H1 (cell line): ENCODE results near the gene PCDHA5. TPM values are rescaled to one million over a fixed set of nuclear protein-coding genes. Genes with fewer than 3 reads are reported as not detected.

Source experiments
- CTCF ChIA-PET: fragments of 300-600 bp; sonication (Branson Sonifier 250); formaldehyde crosslinking; loops from one replicate; lab custom pipeline; 2021; ENCODE audit not compliant: partially characterized antibody; lab: Charles Lee
- POLR2A ChIA-PET: fragments of 300-600 bp; sonication (Branson Sonifier 250); formaldehyde crosslinking; loops from one replicate; lab custom pipeline; 2021; ENCODE audit warnings: inconsistent platforms; ENCODE audit not compliant: partially characterized antibody; lab: Charles Lee
- DNase-seq, 2 experiments: peaks; one replicate each; pipeline versions ENCODE4 v3.0.0 to v3.0.0-alpha.2; 2010 to 2022; ENCODE audit warnings: low spot score in 2 of 2, low read depth in 1 of 2, mixed read lengths in 1 of 2
- FAIRE-seq: peaks from 2 replicates; lab custom pipeline; 2011; peaks lifted over from hg19 to GRCh38; lab: Jason Lieb, UNC
- H2AFZ ChIP-seq: 2 replicates; pipeline ENCODE4 v1.8.1; 2012; ENCODE audit warnings: low read length, inconsistent platforms
- H2AK5ac ChIP-seq: 2 replicates; pipeline ENCODE4 v1.6.1; 2013; ENCODE audit warnings: low read depth, low read length
- H2BK120ac ChIP-seq: replicated peaks from 2 replicates; pipeline ENCODE3; 2013; ENCODE audit warnings: low read depth, low read length, inconsistent platforms
- H2BK12ac ChIP-seq: 2 replicates; pipeline ENCODE4 v1.6.1; 2013; ENCODE audit warnings: low read depth, low read length
- H2BK15ac ChIP-seq: 2 replicates; pipeline ENCODE4 v1.6.1; 2013; ENCODE audit warnings: low read length
- H2BK20ac ChIP-seq: 2 replicates; pipeline ENCODE4 v1.6.1; 2013; ENCODE audit warnings: low read length
- H2BK5ac ChIP-seq: 2 replicates; pipeline ENCODE4 v1.6.1; 2013; ENCODE audit warnings: low read depth, low read length
- H3K14ac ChIP-seq: 2 replicates; pipeline ENCODE4 v1.6.1; 2013; ENCODE audit warnings: inconsistent platforms; ENCODE audit not compliant: insufficient read length
- H3K18ac ChIP-seq: 2 replicates; pipeline ENCODE4 v1.6.1; 2013; ENCODE audit warnings: low read length; ENCODE audit errors: extremely low read depth
- H3K23ac ChIP-seq: 2 replicates; pipeline ENCODE4 v1.6.1; 2013; ENCODE audit warnings: inconsistent platforms; ENCODE audit not compliant: insufficient read length
- H3K23me2 ChIP-seq: 2 replicates; pipeline ENCODE4 v1.6.1; 2013; ENCODE audit warnings: low read depth, low read length
- H3K27ac ChIP-seq: 2 replicates; pipeline ENCODE4 v1.6.1; 2011; ENCODE audit warnings: low read depth, low read length, inconsistent platforms
- H3K27me3 ChIP-seq, 4 experiments: replicated peaks in 1 of 4; 1 replicate in 1 of 4; 2 replicates in 3 of 4; pipeline versions ENCODE4 v1.6.1 to v1.8.1; 2011 to 2013; ENCODE audit warnings: low read length in 3 of 4, mild to moderate bottlenecking in 3 of 4, inconsistent platforms in 2 of 4, mixed read lengths in 2 of 4, moderate library complexity in 1 of 4; ENCODE audit not compliant: control insufficient read depth in 3 of 4, insufficient read depth in 3 of 4; ENCODE audit errors: extremely low read depth in 1 of 4
- H3K36me3 ChIP-seq, 4 experiments: 2 replicates each; pipeline versions ENCODE4 v1.6.1 to v1.8.1; 2011 to 2013; ENCODE audit warnings: mild to moderate bottlenecking in 4 of 4, low read length in 3 of 4, moderate library complexity in 2 of 4, control low read depth in 1 of 4, inconsistent platforms in 1 of 4; ENCODE audit not compliant: insufficient read depth in 4 of 4, control insufficient read depth in 2 of 4
- H3K4ac ChIP-seq: replicated peaks from 2 replicates; pipeline ENCODE3; 2013; ENCODE audit warnings: low read length, low read depth, mixed read lengths, inconsistent platforms; ENCODE audit not compliant: insufficient read length
- H3K4me1 ChIP-seq, 4 experiments: replicated peaks in 1 of 4; 1 replicate in 1 of 4; 2 replicates in 3 of 4; pipeline versions ENCODE4 v1.6.1 to v1.8.1; 2011 to 2013; ENCODE audit warnings: low read length in 3 of 4, inconsistent platforms in 2 of 4, mixed read lengths in 1 of 4; ENCODE audit not compliant: insufficient read depth in 4 of 4, control insufficient read depth in 3 of 4
- H3K4me2 ChIP-seq, 2 experiments: 2 replicates each; pipeline versions ENCODE4 v1.6.1 to v1.8.1; 2011 to 2013; ENCODE audit warnings: low read depth in 2 of 2, low read length in 2 of 2, control low read depth in 1 of 2, inconsistent platforms in 1 of 2, mild to moderate bottlenecking in 1 of 2; ENCODE audit not compliant: insufficient read depth in 1 of 2
- H3K4me3 ChIP-seq, 4 experiments: fragments of 200-600, 300-600 bp in 1 of 4; sonication (generic), shearing (Covaris generic), sonication (Bioruptor Twin) in 1 of 4; 2 replicates each; pipeline versions ENCODE4 v1.5.1 to v1.8.1; 2011 to 2016; ENCODE audit warnings: low read length in 4 of 4, low read depth in 3 of 4, control low read depth in 2 of 4, inconsistent platforms in 2 of 4, mild to moderate bottlenecking in 2 of 4, mixed read lengths in 1 of 4, moderate library complexity in 1 of 4; ENCODE audit not compliant: insufficient read depth in 2 of 4; ENCODE audit errors: extremely low read depth in 1 of 4
- H3K56ac ChIP-seq: replicated peaks from 2 replicates; pipeline ENCODE3; 2013; ENCODE audit warnings: low read depth, mild to moderate bottlenecking, mixed read lengths, low read length, inconsistent platforms; ENCODE audit not compliant: insufficient read length
- H3K79me1 ChIP-seq: 2 replicates; pipeline ENCODE4 v1.6.1; 2013; ENCODE audit warnings: low read depth, low read length, control low read depth
- H3K79me2 ChIP-seq, 2 experiments: 2 replicates each; pipeline versions ENCODE4 v1.6.1 to v1.8.1; 2012 to 2013; ENCODE audit warnings: low read length in 2 of 2, mild to moderate bottlenecking in 2 of 2, inconsistent platforms in 1 of 2; ENCODE audit not compliant: insufficient read depth in 2 of 2, control insufficient read depth in 1 of 2
- H3K9ac ChIP-seq, 4 experiments: replicated peaks in 1 of 4; 1 replicate in 1 of 4; 2 replicates in 3 of 4; pipeline versions ENCODE4 v1.6.1 to v1.8.1; 2011 to 2013; ENCODE audit warnings: low read depth in 3 of 4, low read length in 3 of 4, control low read depth in 2 of 4, mild to moderate bottlenecking in 2 of 4, moderate library complexity in 2 of 4, inconsistent platforms in 1 of 4; ENCODE audit errors: extremely low read depth in 1 of 4
- H3K9me3 ChIP-seq, 2 experiments: 2 replicates each; pipeline versions ENCODE4 v1.6.1 to v1.8.1; 2012 to 2013; ENCODE audit warnings: mild to moderate bottlenecking in 2 of 2, moderate library complexity in 2 of 2, control low read depth in 1 of 2, inconsistent platforms in 1 of 2, low read depth in 1 of 2, low read length in 1 of 2, mixed read lengths in 1 of 2; ENCODE audit not compliant: insufficient read depth in 2 of 2
- H4K20me1 ChIP-seq, 2 experiments: replicated peaks in 1 of 2; 2 replicates each; pipeline versions ENCODE3 to v1.8.1; 2011 to 2013; ENCODE audit warnings: inconsistent platforms in 2 of 2, low read length in 2 of 2, mild to moderate bottlenecking in 1 of 2; ENCODE audit not compliant: insufficient read depth in 2 of 2, control insufficient read depth in 1 of 2
- H4K5ac ChIP-seq: 2 replicates; pipeline ENCODE4 v1.6.1; 2013; ENCODE audit warnings: low read length, low read depth, mixed read lengths, inconsistent platforms; ENCODE audit not compliant: insufficient read length
- H4K8ac ChIP-seq: 2 replicates; pipeline ENCODE4 v1.8.0; 2013; ENCODE audit warnings: mild to moderate bottlenecking, moderate library complexity, low read length, inconsistent platforms; ENCODE audit not compliant: insufficient read depth; ENCODE audit errors: extremely low read depth
- H4K91ac ChIP-seq: replicated peaks from 2 replicates; pipeline ENCODE3; 2013; ENCODE audit warnings: low read length, mixed read lengths, inconsistent platforms; ENCODE audit not compliant: insufficient read length
- BACH1 ChIP-seq: IDR thresholded peaks from 2 replicates; pipeline ENCODE4 v1.6.1; 2012; ENCODE audit warnings: low read length, improper control_type of control experiment
- EP300 ChIP-seq, 2 experiments: IDR thresholded peaks; 1 replicate in 1 of 2; 2 replicates in 1 of 2; pipeline ENCODE4 v1.6.1; 2011 to 2012; ENCODE audit warnings: low read depth in 2 of 2, low read length in 2 of 2, mild to moderate bottlenecking in 2 of 2, borderline replicate concordance in 1 of 2, inconsistent platforms in 1 of 2, moderate library complexity in 1 of 2
- EZH2 ChIP-seq: fragments of 200-600 bp; sonication (generic); IDR thresholded peaks from 2 replicates; pipeline ENCODE4 v1.7.1; 2012; ENCODE audit warnings: low read depth, mild to moderate bottlenecking, moderate library complexity, low read length, inconsistent platforms; ENCODE audit not compliant: severe bottlenecking
- FOSL1 ChIP-seq: IDR thresholded peaks from 2 replicates; pipeline ENCODE4 v1.6.1; 2011; ENCODE audit warnings: mild to moderate bottlenecking, low read depth, low read length, moderate library complexity; ENCODE audit not compliant: insufficient read depth
- NRF1 ChIP-seq: IDR thresholded peaks from 2 replicates; pipeline ENCODE4 v1.6.1; 2011; ENCODE audit warnings: mild to moderate bottlenecking, low read depth, low read length, improper control_type of control experiment
- POLR2A ChIP-seq, 2 experiments: IDR thresholded peaks; 1 replicate in 1 of 2; 2 replicates in 1 of 2; pipeline ENCODE4 v1.6.1; 2011; ENCODE audit warnings: low read depth in 2 of 2, low read length in 2 of 2, mild to moderate bottlenecking in 2 of 2; ENCODE audit errors: control extremely low read depth in 1 of 2
- POLR2AphosphoS5 ChIP-seq: IDR thresholded peaks from 2 replicates; pipeline ENCODE4 v1.6.1; 2011; ENCODE audit warnings: low read depth, low read length
- RXRA ChIP-seq: IDR thresholded peaks from 2 replicates; pipeline ENCODE4 v1.6.1; 2011; ENCODE audit warnings: low read depth, mild to moderate bottlenecking, low read length, moderate library complexity; ENCODE audit not compliant: insufficient read depth
- SIRT6 ChIP-seq: IDR thresholded peaks from one replicate; pipeline ENCODE4 v1.7.1; 2012; ENCODE audit warnings: low read length, inconsistent platforms
- SIX5 ChIP-seq: IDR thresholded peaks from 2 replicates; pipeline ENCODE4 v1.6.1; 2011; ENCODE audit warnings: mild to moderate bottlenecking, low read depth, low read length
- TAF7 ChIP-seq: optimal IDR thresholded peaks from 2 replicates; pipeline ENCODE3; 2011; ENCODE audit warnings: low read depth, mild to moderate bottlenecking, inconsistent platforms, low read length, moderate library complexity, borderline replicate concordance
- WGBS, 2 experiments: shearing (Covaris generic) in 1 of 2; methylation state at CpG; one replicate each; pipeline versions ENCODE4 v1.1.6 to v1.1.7; 2013 to 2015; ENCODE audit warnings: low lambda C conversion rate in 2 of 2, mixed read lengths in 2 of 2, inconsistent platforms in 1 of 2, low coverage in 1 of 2, missing lambda C conversion rate in 1 of 2; ENCODE audit not compliant: insufficient replicate concordance in 2 of 2, insufficient coverage in 1 of 2, insufficient read length in 1 of 2; ENCODE audit errors: extremely low coverage in 1 of 2, missing lambda C conversion rate in 1 of 2; 5-methylcytosine and 5-hydroxymethylcytosine counted together
- polyA plus RNA-seq, 7 experiments: library from polyadenylated mRNA; depleted of rRNA in 3 of 7; stranded (reverse) in 5 of 7; unstranded in 2 of 7; fragments of >200 nt in 5 of 7; fragments of 200-250 nt in 2 of 7; gene quantifications; 1 replicate in 5 of 7; 2 replicates in 1 of 7; 4 replicates in 1 of 7; pipeline versions ENCODE4 v1.2.1 to v1.2.3, GENCODE V29; 2011 to 2013; ENCODE audit warnings: missing spikeins in 2 of 7, mixed read lengths in 2 of 7
- total RNA-seq: library from RNA; stranded (reverse); fragmentation: NEBNext Ultra II Directional; extraction: Animal tissue kit (Norgen Biotek cat#: 25700); gene quantifications from 2 replicates; pipeline ENCODE4 v1.2.1, GENCODE V29; 2021
- TF ChIP-seq, protein P1 (sequence below): IDR thresholded peaks from 2 replicates; pipeline ENCODE4 v1.6.1; 2012; ENCODE audit warnings: low read length, inconsistent platforms

Gene PCDHA5
- total and polyA plus RNA-seq, 2 of the 8 experiments (the other 6 are each of a cell fraction or from before 2014, with no cell fraction given) = 0.33 to 0.76 TPM

GRCh38 chr5:140822281-140822629 lies 842 bp downstream of the PCDHA5 start:
- Histone ChIP-seq H3K36me3 (peaks cover 0 to 3% (median 0%) of the 10 kb centered on the region in 4 experiments; a peak in 1 of 8 replicates), H4K91ac (no peak overlapping the region), H3K4me1 (no peaks in the 10 kb centered on the region), H3K27me3 (no peaks in the 10 kb centered on the region), H3K4me3 (no peak overlapping the region), H3K18ac (no peak overlapping the region), H3K4me2 (no peak overlapping the region), H2BK5ac (no peak overlapping the region), H3K9ac (no peak overlapping the region), H3K27ac (no peak overlapping the region), H4K8ac (no peak overlapping the region), H4K20me1 (peaks cover 0 to 3% of the 10 kb centered on the region in 2 experiments), H3K4ac (no peak overlapping the region), H3K14ac (no peak overlapping the region), H2BK20ac (no peak overlapping the region), H3K23ac (no peak overlapping the region), H3K23me2 (no peaks in the 10 kb centered on the region), H3K56ac (no peak overlapping the region), H2BK120ac (no peak overlapping the region), H4K5ac (no peak overlapping the region), H3K79me2 (no peaks in the 10 kb centered on the region), H3K79me1 (no peaks in the 10 kb centered on the region), H2AK5ac (no peak overlapping the region), H2BK15ac (no peak overlapping the region), H3K9me3 (peaks cover 0 to 7% of the 10 kb centered on the region in 2 experiments; a peak in 1 of 4 replicates), H2BK12ac (no peak overlapping the region), H2AFZ (no peak overlapping the region)
- CTCF ChIA-PET = interaction anchor here (0.7 to 5.5 kb wide), 6 partner anchors 8 to 47 kb away, joined by 3 to 49 read pairs (median 5); partner anchors contain the start of genes PCDHA11 and PCDHA4
- FAIRE-seq (no peak), DNase-seq (no peak)
- POLR2A ChIA-PET = no interaction called here
- 88% methylated on average over 6 of the region's 6 CpGs; no CpG with 5 or more reads in 1 of the 2 experiments for WGBS, 2 experiments
- TF ChIP-seq EZH2 (no peak), BACH1 (no peak), TAF7 (no peak), SIRT6 (no peak), EP300 (IDR thresholded peaks at IDR 0.05; ENCODE audit: borderline replicate concordance in 1 of 2, low read depth in 2 of 2, low read length in 2 of 2) (no peak), RXRA (no peak), FOSL1 (no peak), NRF1 (no peak), POLR2AphosphoS5 (no peak), POLR2A (IDR thresholded peaks at IDR 0.05; ENCODE audit: control extremely low read depth in 1 of 2, low read depth in 2 of 2, low read length in 2 of 2) (no peak), SIX5 (no peak)
- TF ChIP-seq, protein P1, sequence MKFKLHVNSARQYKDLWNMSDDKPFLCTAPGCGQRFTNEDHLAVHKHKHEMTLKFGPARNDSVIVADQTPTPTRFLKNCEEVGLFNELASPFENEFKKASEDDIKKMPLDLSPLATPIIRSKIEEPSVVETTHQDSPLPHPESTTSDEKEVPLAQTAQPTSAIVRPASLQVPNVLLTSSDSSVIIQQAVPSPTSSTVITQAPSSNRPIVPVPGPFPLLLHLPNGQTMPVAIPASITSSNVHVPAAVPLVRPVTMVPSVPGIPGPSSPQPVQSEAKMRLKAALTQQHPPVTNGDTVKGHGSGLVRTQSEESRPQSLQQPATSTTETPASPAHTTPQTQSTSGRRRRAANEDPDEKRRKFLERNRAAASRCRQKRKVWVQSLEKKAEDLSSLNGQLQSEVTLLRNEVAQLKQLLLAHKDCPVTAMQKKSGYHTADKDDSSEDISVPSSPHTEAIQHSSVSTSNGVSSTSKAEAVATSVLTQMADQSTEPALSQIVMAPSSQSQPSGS = no peak
